SKM-1 treated with dmso at 0.1 percent for 144 hours (cell line): Measurements from ENCODE around the gene PPP5C.
"Not testable (repeated sequence)": the region's sequence is repeated elsewhere in the genome, so short reads cannot be mapped to it uniquely, and the experiment has no call there.

Experiments used
- DNase-seq: peaks from one replicate; lab custom pipeline; 2025; ENCODE audit not compliant: unreplicated experiment; lab: John Stamatoyannopoulos, UW

The PPP5C gene

DNA sequence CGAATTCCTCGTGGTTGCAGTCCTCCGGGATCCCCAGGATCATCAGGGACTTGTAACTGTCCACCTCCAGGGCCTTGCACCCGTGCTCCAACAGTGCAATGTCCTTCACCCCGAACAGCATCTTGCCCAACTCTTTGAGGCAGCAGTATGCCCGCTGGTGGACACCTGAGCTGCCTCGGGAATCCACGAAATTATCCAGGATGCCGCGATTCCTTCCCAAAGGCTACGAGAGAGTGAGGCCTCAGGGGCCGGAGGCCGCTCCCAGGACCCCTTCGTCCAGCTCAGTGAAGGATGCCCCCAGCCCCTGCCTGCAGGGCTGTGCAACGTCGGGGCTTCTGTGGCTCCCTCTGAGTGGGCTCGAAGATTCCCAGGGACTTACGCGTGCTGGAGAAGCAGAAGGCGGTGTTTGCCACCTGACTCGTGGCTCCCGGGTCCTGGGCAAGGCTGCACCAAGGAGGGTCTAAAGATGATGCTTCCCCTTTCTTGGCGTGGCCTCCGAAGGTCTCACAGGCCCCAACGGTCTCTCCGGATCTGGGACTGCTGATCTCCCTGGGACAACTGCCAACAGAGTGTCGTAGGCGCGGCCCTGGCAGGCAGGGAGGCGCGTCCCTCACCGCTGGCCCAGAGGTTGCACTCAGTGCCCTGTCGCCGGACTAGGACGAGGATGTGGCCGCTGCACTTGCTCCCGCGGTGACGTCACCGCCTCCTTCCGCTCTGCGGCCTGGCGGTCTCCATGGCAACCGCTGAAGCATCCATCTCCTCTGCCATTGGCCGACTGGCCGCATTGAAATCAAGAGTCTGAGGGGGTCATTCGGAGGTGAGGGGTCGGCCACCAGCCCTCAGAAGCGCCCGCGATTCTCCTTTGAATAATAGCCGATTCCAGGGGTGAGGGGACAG is 81.6 kb downstream of the PPP5C start, which contains the start of gene PNMA8C:
PNMA8C (minus strand) TSS at position 698 of the 897 bp plus-strand sequence; CDS start at position 121, 577 bp downstream.
- no peak for DNase-seq

DNA sequence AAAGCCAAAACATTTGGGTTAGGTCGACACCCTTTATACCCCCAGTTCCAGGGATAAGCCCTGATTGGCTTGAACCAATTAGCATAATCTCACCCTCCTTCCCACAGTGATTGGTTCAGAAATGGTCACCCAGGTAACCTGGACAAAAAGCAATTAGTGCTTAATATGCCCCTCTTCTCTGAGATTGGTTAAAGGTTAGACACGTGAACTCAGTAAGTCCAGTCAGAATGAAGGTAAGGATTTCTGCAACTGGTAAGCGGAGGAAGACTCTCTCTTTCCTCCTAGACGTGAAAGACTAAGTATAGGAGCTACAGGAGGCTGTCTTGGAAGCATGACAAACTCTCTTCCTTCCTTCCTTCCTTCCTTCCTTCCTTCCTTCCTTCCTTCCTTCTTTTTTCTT is 83.1 kb downstream of the PPP5C start:
- DNase-seq = no peak

DNA sequence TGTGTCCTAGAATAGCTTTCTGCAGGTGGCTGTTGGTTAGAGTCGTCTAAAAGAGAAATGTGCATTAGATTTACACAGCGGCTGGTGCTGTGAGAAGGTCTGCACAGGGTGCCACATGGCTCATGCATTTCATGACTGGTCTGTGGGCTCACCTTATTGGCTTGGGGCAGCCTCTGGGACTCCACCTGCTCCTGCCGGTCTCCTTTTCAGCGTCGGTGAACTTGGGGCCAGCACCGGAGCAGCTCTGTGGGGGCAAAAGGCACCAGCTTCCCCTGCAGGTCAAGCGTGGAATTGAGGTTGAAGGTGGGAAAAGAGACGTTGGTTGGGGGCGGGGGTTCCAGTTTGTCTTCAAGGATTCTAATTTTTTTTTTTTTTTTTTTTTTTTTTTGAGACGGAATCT is 84.9 kb downstream of the PPP5C start:
- DNase-seq = no peak

DNA sequence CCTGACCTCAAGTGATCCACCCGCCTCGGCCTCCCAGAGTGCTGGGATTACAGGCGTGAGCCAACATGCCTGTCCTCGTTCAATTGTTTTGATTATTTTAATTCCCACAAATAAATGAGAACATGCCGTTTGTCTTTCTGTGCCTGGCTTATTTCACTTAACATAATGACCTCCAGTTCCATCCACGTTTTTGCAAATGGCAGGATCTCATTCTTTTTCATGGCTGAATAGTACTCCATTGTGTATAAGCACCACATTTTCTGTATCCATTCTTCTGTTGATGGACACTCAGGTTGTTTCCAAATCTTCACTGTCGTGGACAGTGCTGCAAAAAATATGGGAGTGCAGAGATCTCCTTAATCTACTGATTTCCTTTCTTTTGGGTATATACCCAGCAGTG is 86.6 kb downstream of the PPP5C start:
- not testable (repeated sequence) for DNase-seq

DNA sequence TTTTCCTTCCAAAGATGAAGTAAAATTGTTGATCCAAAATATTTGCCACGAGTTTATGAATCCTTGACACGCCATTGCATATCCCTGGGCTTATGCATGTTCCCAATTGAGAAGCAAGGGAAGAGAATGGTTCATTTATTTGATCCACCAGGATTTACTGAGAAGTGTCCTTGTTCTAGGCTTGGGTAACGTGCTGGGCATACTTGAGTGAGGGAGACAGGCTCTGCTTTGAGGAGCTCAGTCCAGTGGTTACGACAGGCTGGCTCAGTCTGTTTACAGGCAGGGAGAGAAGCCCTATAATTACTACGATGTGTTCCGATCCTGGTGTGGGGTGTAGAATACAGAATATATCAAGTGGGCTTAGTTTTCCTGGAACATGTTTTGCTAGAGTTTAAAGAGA is 88.1 kb downstream of the PPP5C start:
- no peak for DNase-seq

DNA sequence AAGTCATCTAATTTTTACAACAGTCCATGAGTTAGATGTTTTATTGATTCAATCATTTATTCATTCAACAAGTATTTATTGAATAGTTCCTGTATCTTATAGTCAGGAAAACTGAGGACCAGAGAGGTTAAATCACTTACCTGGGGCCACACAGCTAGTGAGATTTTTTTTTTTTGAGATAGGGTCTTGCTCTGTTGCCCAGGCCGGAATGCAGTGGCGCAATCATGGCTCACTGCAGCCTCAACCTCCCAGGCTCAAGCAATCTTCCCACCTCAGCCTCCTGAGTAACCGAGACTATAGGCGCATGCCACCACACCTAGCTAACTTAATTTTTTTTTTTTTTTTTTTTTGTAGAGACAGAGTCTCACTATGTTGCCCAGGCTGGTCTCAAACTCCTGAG is 88.8 kb downstream of the PPP5C start:
- not testable (repeated sequence) for DNase-seq
